Naive thymus-derived CD4-positive, alpha-beta T cell (primary cell): ENCODE results near the gene TMEM202. TPM values are rescaled to one million over a fixed set of nuclear protein-coding genes. Genes with fewer than 3 reads are reported as not detected.
"Not testable (repeated sequence)": the region's sequence is repeated elsewhere in the genome, so short reads cannot be mapped to it uniquely, and the experiment has no call there.

Experiments
- ATAC-seq: fragments of 150-1000 bp; cut with Tn5 transposase; 2 replicates; pipeline ENCODE4 v1.10.0; 2021; ENCODE audit warnings: mild to moderate bottlenecking, moderate library complexity
- CTCF ChIA-PET: fragments of 350-600 bp; sonication (Branson Sonifier 250); formaldehyde crosslinking; loops from one replicate; lab custom pipeline; 2021; ENCODE audit warnings: antibody characterized with exemption; lab: Charles Lee
- POLR2A ChIA-PET: fragments of 350-600 bp; sonication (Branson Sonifier 250); formaldehyde crosslinking; loops from one replicate; lab custom pipeline; 2021; ENCODE audit warnings: antibody characterized with exemption, inconsistent platforms; lab: Charles Lee
- DNase-seq, 9 donors: peaks; one replicate each; pipeline versions ENCODE4 v3.0.0 to v3.0.0-alpha.2; 2020 to 2022; ENCODE audit warnings: mixed read lengths in 1 of 9
- H3K27ac ChIP-seq: one replicate; pipeline ENCODE4 v1.7.0; 2013; ENCODE audit warnings: mild to moderate bottlenecking, low read depth, low read length, moderate library complexity
- H3K27me3 ChIP-seq, 2 donors: one replicate each; pipeline ENCODE4 v1.7.0; 2013; ENCODE audit warnings: low read length in 2 of 2, mild to moderate bottlenecking in 2 of 2, moderate library complexity in 2 of 2; ENCODE audit not compliant: control insufficient read depth in 2 of 2, insufficient read depth in 2 of 2
- H3K36me3 ChIP-seq, 3 experiments: 1 replicate in 2 of 3; 2 replicates in 1 of 3; pipeline ENCODE4 v1.7.0; 2013; ENCODE audit warnings: low read length in 3 of 3, mild to moderate bottlenecking in 3 of 3, moderate library complexity in 1 of 3; ENCODE audit not compliant: insufficient read depth in 3 of 3, control insufficient read depth in 2 of 3
- H3K4me1 ChIP-seq, 2 donors: one replicate each; pipeline ENCODE4 v1.7.0; 2013; ENCODE audit warnings: low read length in 2 of 2, mild to moderate bottlenecking in 2 of 2, moderate library complexity in 1 of 2; ENCODE audit not compliant: control insufficient read depth in 2 of 2, insufficient read depth in 2 of 2
- H3K4me3 ChIP-seq: 2 replicates; pipeline ENCODE4 v1.7.0; 2013; ENCODE audit warnings: mild to moderate bottlenecking, low read length
- H3K9me3 ChIP-seq, 3 experiments: 1 replicate in 2 of 3; 2 replicates in 1 of 3; pipeline ENCODE4 v1.7.0; 2013; ENCODE audit warnings: low read length in 3 of 3; ENCODE audit not compliant: control insufficient read depth in 2 of 3
- H3K27ac Mint-ChIP-seq, 9 donors: one replicate each; pipeline ENCODE4 v1.8.0; 2020 to 2022; ENCODE audit warnings: mixed read lengths in 9 of 9, mild to moderate bottlenecking in 8 of 9, moderate library complexity in 5 of 9, inconsistent platforms in 2 of 9
- H3K27me3 Mint-ChIP-seq, 5 donors: one replicate each; pipeline ENCODE4 v1.8.0; 2021 to 2022; ENCODE audit warnings: mixed read lengths in 5 of 5, mild to moderate bottlenecking in 1 of 5
- H3K36me3 Mint-ChIP-seq, 5 donors: one replicate each; pipeline ENCODE4 v1.8.0; 2020 to 2022; ENCODE audit warnings: mixed read lengths in 5 of 5, mild to moderate bottlenecking in 3 of 5, inconsistent platforms in 1 of 5
- H3K4me1 Mint-ChIP-seq, 7 donors: one replicate each; pipeline ENCODE4 v1.8.0; 2020 to 2022; ENCODE audit warnings: mixed read lengths in 7 of 7, mild to moderate bottlenecking in 3 of 7, inconsistent platforms in 1 of 7
- H3K4me3 Mint-ChIP-seq, 10 donors: one replicate each; pipeline ENCODE4 v1.8.0; 2020 to 2022; ENCODE audit warnings: mild to moderate bottlenecking in 10 of 10, mixed read lengths in 10 of 10, moderate library complexity in 6 of 10, inconsistent platforms in 2 of 10
- H3K9me3 Mint-ChIP-seq, 11 donors: one replicate each; pipeline ENCODE4 v1.8.0; 2020 to 2022; ENCODE audit warnings: mixed read lengths in 11 of 11, mild to moderate bottlenecking in 4 of 11, inconsistent platforms in 1 of 11, moderate library complexity in 1 of 11
- intact Hi-C, 2 donors: fragments of 100-400 bp; cut with micrococcal nuclease; formaldehyde crosslinking; loops; one replicate each; pipeline ENCODE4 v1.15.1; 2023
- polyA plus RNA-seq, 2 donors: library from polyadenylated mRNA; unstranded; fragments of 300-500 nt; fragmentation: Illumina TruSeq; gene quantifications; one replicate each; pipeline ENCODE4 v1.2.3, GENCODE V29; 2021
- total RNA-seq, 6 experiments: library from RNA in 5 of 6; stranded (reverse) in 5 of 6; gene quantifications; 1 replicate in 5 of 6; 2 replicates in 1 of 6; pipeline ENCODE4 v1.2.3 and lab custom pipeline; 2021 to 2026

Gene TMEM202
- total and polyA plus RNA-seq, 7 experiments from 2014 or later, result not detected

DNA sequence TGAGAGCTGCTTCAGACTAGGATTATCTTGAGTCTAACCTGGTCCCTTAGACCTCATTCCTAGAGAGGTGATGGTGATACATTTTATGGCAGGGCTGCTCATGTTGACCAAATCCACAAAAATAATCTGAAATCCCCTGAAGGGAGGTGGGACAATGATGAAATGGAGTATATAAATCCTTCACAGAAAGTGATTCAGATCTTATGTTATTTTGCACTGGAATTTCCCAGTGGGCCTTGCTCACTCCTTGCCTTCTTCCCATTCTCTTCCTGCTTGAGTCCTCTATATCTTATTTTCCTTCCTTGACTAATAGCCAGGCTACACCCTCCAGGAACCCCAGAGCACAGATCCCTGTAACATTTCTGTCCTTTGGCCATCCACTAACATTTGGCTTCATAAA is 10.4 kb upstream of the TMEM202 start:
- POLR2A ChIA-PET, result no interaction called here
- CTCF ChIA-PET, result no interaction called here
- H3K27me3 ChIP-seq, result no peaks in the 10 kb centered on the region

DNA sequence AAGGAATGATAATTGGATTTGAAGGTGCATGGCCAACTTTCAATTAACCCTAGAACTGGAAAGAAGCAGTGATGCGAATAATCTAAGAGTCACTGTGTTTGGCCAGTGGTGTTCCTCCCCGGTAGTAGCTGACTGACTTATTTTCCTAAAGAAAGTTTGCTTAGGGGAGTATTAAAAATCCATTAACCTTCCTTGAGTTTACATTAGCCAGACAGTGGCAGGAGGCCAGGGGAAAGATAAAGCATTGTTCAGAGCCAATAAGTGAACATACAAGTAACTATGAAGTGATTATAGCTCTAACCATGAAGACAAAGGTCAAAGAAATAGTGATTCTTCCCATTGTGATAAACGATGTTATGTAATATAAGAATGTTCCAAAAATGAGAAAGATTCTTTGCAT is 8.9 kb upstream of the TMEM202 start:
- intact Hi-C loops, result no loop called here
- ATAC-seq, result no peak
- no peak overlapping the region for H3K27ac Mint-ChIP-seq
- H3K27me3 ChIP-seq, result no peaks in the 10 kb centered on the region
- H3K9me3 ChIP-seq, result no peaks in the 10 kb centered on the region
- no peak overlapping the region for H3K4me3 Mint-ChIP-seq
- peaks cover 0 to 14% (median 5%) of the 10 kb centered on the region in 5 donors for H3K27me3 Mint-ChIP-seq
- H3K36me3 ChIP-seq, result no peaks in the 10 kb centered on the region
- H3K36me3 Mint-ChIP-seq, result no peaks in the 10 kb centered on the region
- no peak overlapping the region for H3K27ac ChIP-seq
- POLR2A ChIA-PET, result interaction anchor here (1.2 kb wide), 1 partner anchor 84 kb away, joined by 4 read pairs; no protein-coding TSS in a partner anchor
- no peaks in the 10 kb centered on the region for H3K4me1 ChIP-seq
- CTCF ChIA-PET, result interaction anchor here (1.5 kb wide), 1 partner anchor 15 kb away, joined by 5 read pairs; no protein-coding TSS in a partner anchor
- DNase-seq, result no peak
- H3K4me1 Mint-ChIP-seq, result no peaks in the 10 kb centered on the region
- no peak overlapping the region for H3K4me3 ChIP-seq
- no peaks in the 10 kb centered on the region for H3K9me3 Mint-ChIP-seq

More for the DNA sequence above, 10.4 kb upstream of the TMEM202 start:
- Mint-ChIP-seq H3K9me3 (no peaks in the 10 kb centered on the region), H3K27ac (no peak overlapping the region), H3K36me3 (no peaks in the 10 kb centered on the region), H3K4me1 (peaks cover 0 to 10% (median 2%) of the 10 kb centered on the region in 7 donors), H3K27me3 (peaks cover 0 to 19% (median 3%) of the 10 kb centered on the region in 5 donors), H3K4me3 (no peak overlapping the region)
- Histone ChIP-seq H3K4me1 (no peaks in the 10 kb centered on the region), H3K9me3 (no peaks in the 10 kb centered on the region), H3K27ac (no peak overlapping the region), H3K36me3 (no peaks in the 10 kb centered on the region), H3K4me3 (no peak overlapping the region)
- ATAC-seq, result no peak
- no peak for DNase-seq
- intact Hi-C loops, result no loop called here

DNA sequence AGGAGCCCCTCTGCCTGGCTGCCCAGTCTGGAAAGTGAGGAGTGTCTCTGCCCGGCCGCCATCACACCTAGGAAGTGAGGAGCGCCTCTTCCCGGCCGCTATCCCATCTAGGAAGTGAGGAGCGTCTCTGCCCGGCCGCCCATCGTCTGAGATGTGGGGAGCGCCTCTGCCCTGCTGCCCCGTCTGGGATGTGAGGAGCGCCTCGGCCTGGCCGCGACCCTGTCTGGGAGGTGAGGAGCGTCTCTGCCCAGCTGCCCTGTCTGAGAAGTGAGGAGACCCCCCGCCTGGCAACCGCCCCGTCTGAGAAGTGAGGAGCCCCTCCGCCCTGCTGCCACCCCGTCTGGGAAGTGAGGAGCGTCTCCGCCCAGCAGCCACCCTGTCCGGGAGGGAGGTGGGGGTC is 1.8 kb upstream of the TMEM202 start:
- H3K27ac Mint-ChIP-seq, H3K36me3 ChIP-seq, H3K36me3 Mint-ChIP-seq, POLR2A ChIA-PET, H3K27ac ChIP-seq, H3K9me3 Mint-ChIP-seq, intact Hi-C loops, H3K27me3 ChIP-seq, DNase-seq, H3K4me1 ChIP-seq, H3K9me3 ChIP-seq, H3K4me3 ChIP-seq, CTCF ChIA-PET, H3K4me1 Mint-ChIP-seq, ATAC-seq, H3K4me3 Mint-ChIP-seq: not testable (repeated sequence)
- H3K27me3 Mint-ChIP-seq, result peaks cover 4 to 17% (median 10%) of the 10 kb centered on the region in 5 donors

- CTCF ChIA-PET, result no interaction called here
- DNase-seq (no peak), ATAC-seq (no peak)
- H3K9me3 Mint-ChIP-seq, result peaks cover 0 to 6% (median 3%) of the 10 kb centered on the region in 11 donors
- H3K36me3 Mint-ChIP-seq, result peaks cover 0 to 3% (median 0%) of the 10 kb centered on the region in 5 donors
- no peak overlapping the region for H3K4me3 Mint-ChIP-seq
- Histone ChIP-seq H3K36me3 (no peaks in the 10 kb centered on the region), H3K4me1 (no peaks in the 10 kb centered on the region), H3K4me3 (no peak overlapping the region), H3K9me3 (no peaks in the 10 kb centered on the region), H3K27ac (no peak overlapping the region), H3K27me3 (no peaks in the 10 kb centered on the region)
- no peaks in the 10 kb centered on the region for H3K4me1 Mint-ChIP-seq
- POLR2A ChIA-PET, result no interaction called here
- no peak overlapping the region for H3K27ac Mint-ChIP-seq
- intact Hi-C loops, result no loop called here
- H3K27me3 Mint-ChIP-seq, result peaks cover 12 to 26% (median 20%) of the 10 kb centered on the region in 5 donors
These were observed 543 bp downstream of the TMEM202 start for GRCh38 chr15:72398648-72399047.

GRCh38 chr15:72402726-72403125 is 4.6 kb downstream of the TMEM202 start:
- H3K27me3 Mint-ChIP-seq, result peaks cover 21 to 46% (median 39%) of the 10 kb centered on the region in 5 donors
- Histone ChIP-seq H3K4me3 (no peak overlapping the region), H3K36me3 (no peaks in the 10 kb centered on the region), H3K27ac (no peak overlapping the region), H3K27me3 (no peaks in the 10 kb centered on the region), H3K9me3 (no peaks in the 10 kb centered on the region), H3K4me1 (no peaks in the 10 kb centered on the region)
- H3K9me3 Mint-ChIP-seq, result peaks cover 0 to 2% (median 0%) of the 10 kb centered on the region in 11 donors
- POLR2A ChIA-PET, result no interaction called here
- ATAC-seq (no peak), DNase-seq (no peak)
- H3K4me3 Mint-ChIP-seq, result no peak overlapping the region
- H3K27ac Mint-ChIP-seq, result no peak overlapping the region
- no peaks in the 10 kb centered on the region for H3K4me1 Mint-ChIP-seq
- intact Hi-C loops, result no loop called here
- CTCF ChIA-PET, result interaction anchor here (0.6 kb wide), 1 partner anchor 65 kb away, joined by 3 read pairs; no protein-coding TSS in a partner anchor
- peaks cover 0 to 3% (median 0%) of the 10 kb centered on the region in 5 donors for H3K36me3 Mint-ChIP-seq

DNA sequence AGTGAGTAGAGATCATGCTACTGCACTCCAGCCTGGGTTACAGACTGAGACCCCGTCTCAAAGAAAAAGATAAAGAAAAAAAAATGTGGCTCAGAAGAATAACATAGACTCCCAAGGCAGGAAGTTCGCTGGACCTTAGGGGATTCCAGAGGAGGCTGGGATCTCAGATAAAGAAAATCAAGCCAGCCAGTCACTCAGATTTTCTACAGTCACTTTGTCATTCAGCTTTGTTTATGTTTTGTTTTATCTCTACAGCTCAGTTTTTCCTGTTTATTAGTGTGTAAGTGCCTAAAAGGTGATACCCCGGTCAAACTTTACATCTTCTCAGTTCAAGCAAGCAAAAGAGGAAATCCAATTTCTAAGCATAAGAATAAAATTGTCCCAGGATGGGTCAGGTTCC is 6.3 kb downstream of the TMEM202 start:
- H3K4me3 ChIP-seq, result no peak overlapping the region
- Mint-ChIP-seq H3K27me3 (peaks cover 28 to 45% (median 35%) of the 10 kb centered on the region in 5 donors), H3K9me3 (peaks cover 0 to 2% (median 0%) of the 10 kb centered on the region in 11 donors), H3K27ac (no peak overlapping the region), H3K4me1 (no peaks in the 10 kb centered on the region), H3K4me3 (no peak overlapping the region), H3K36me3 (peaks cover 0 to 3% (median 0%) of the 10 kb centered on the region in 5 donors)
- ChIA-PET CTCF (interaction anchor here (0.5 to 2.0 kb wide), 2 partner anchors 15 to 245 kb away, joined by 3 to 5 read pairs; no protein-coding TSS in a partner anchor), POLR2A (no interaction called here)
- intact Hi-C loops, result no loop called here
- H3K4me1 ChIP-seq, result no peaks in the 10 kb centered on the region
- no peak overlapping the region for H3K27ac ChIP-seq
- DNase-seq (no peak), ATAC-seq (no peak)
- no peaks in the 10 kb centered on the region for H3K9me3 ChIP-seq
- H3K27me3 ChIP-seq, result peaks cover 0 to 3% of the 10 kb centered on the region in 2 donors
- H3K36me3 ChIP-seq, result no peaks in the 10 kb centered on the region

- Mint-ChIP-seq H3K4me1 (no peaks in the 10 kb centered on the region), H3K9me3 (peaks cover 0 to 2% (median 0%) of the 10 kb centered on the region in 11 donors), H3K4me3 (no peak overlapping the region), H3K27ac (no peak overlapping the region), H3K36me3 (peaks cover 0 to 3% (median 0%) of the 10 kb centered on the region in 5 donors), H3K27me3 (peaks cover 33 to 48% (median 40%) of the 10 kb centered on the region in 5 donors)
- ChIA-PET CTCF (interaction anchor here (2.0 kb wide), 1 partner anchor 15 kb away, joined by 5 read pairs; no protein-coding TSS in a partner anchor), POLR2A (no interaction called here)
- no peaks in the 10 kb centered on the region for H3K9me3 ChIP-seq
- intact Hi-C loops, result no loop called here
- H3K27ac ChIP-seq, result no peak overlapping the region
- no peak for ATAC-seq
- no peaks in the 10 kb centered on the region for H3K36me3 ChIP-seq
- no peak overlapping the region for H3K4me3 ChIP-seq
- DNase-seq, result no peak
- H3K4me1 ChIP-seq, result no peaks in the 10 kb centered on the region
- H3K27me3 ChIP-seq, result peaks cover 0 to 4% of the 10 kb centered on the region in 2 donors
These were observed 6.7 kb downstream of the TMEM202 start for GRCh38 chr15:72404841-72405240.
